Kidney tubule cell (primary cell): ENCODE results near the gene CCL11.

Experiments used
- DNase-seq: peaks from one replicate; pipeline ENCODE4 v3.0.0-alpha.2; 2018; ENCODE audit warnings: low spot score

The CCL11 gene

GRCh38 chr17:34257299-34257985 lies 28.1 kb upstream of the CCL11 start:
- peak; percentile 62 for DNase-seq

- DNase-seq: no peak
Measured at GRCh38 chr17:34257986-34258326, 27.6 kb upstream of the CCL11 start.

- peak; percentile 85 for DNase-seq
Measured at GRCh38 chr17:34259146-34259545, 26.4 kb upstream of the CCL11 start.

- DNase-seq: no peak
Measured at GRCh38 chr17:34260861-34261260, 24.7 kb upstream of the CCL11 start.

GRCh38 chr17:34261568-34262337 lies 23.8 kb upstream of the CCL11 start:
- DNase-seq: no peak

- no peak for DNase-seq
Measured at GRCh38 chr17:34265711-34266110, 19.8 kb upstream of the CCL11 start.

GRCh38 chr17:34269969-34270368 lies 15.6 kb upstream of the CCL11 start, which contains the start of gene CCL7:
TSS of gene CCL7 (plus strand) at chr17:34270221. CDS start at chr17:34270291, 70 bp downstream.
- DNase-seq: peak; percentile 32

- DNase-seq: peak; percentile 19
Measured at GRCh38 chr17:34275881-34276280, 9.7 kb upstream of the CCL11 start.

GRCh38 chr17:34276826-34277225 lies 8.7 kb upstream of the CCL11 start:
- no peak for DNase-seq

GRCh38 chr17:34283571-34283970 lies 2.0 kb upstream of the CCL11 start:
- no peak for DNase-seq

- no peak for DNase-seq
Measured at GRCh38 chr17:34287875-34288274, 2.3 kb downstream of the CCL11 start.

- DNase-seq: no peak
Measured at GRCh38 chr17:34290586-34290985, 5.0 kb downstream of the CCL11 start.

GRCh38 chr17:34291721-34292348 lies 6.3 kb downstream of the CCL11 start:
- peak; percentile 86 for DNase-seq

GRCh38 chr17:34299027-34299426 lies 13.5 kb downstream of the CCL11 start:
- peak; percentile 32 for DNase-seq

GRCh38 chr17:34299956-34300577 lies 14.5 kb downstream of the CCL11 start:
- peak; percentile 63 for DNase-seq

GRCh38 chr17:34300652-34301370 lies 15.3 kb downstream of the CCL11 start:
- DNase-seq: peak; percentile 92

GRCh38 chr17:34301986-34302385 lies 16.4 kb downstream of the CCL11 start:
- no peak for DNase-seq

GRCh38 chr17:34302636-34303035 lies 17.1 kb downstream of the CCL11 start:
- no peak for DNase-seq

GRCh38 chr17:34303606-34304005 lies 18.1 kb downstream of the CCL11 start:
- DNase-seq: no peak

GRCh38 chr17:34305061-34305460 lies 19.5 kb downstream of the CCL11 start:
- no peak for DNase-seq

GRCh38 chr17:34305606-34306005 lies 20.1 kb downstream of the CCL11 start:
- no peak for DNase-seq

GRCh38 chr17:34306466-34306865 lies 20.9 kb downstream of the CCL11 start:
- DNase-seq: peak; percentile 76
